Bronchial epithelial cell (primary cell): ENCODE data around the gene UBE2J2. TPM values are rescaled to one million over a fixed set of nuclear protein-coding genes. Genes with fewer than 3 reads are reported as not detected.
A peak's percentile ranks its signal among the peaks of the same experiment; 100 is the strongest.

ENCODE experiments used
- DNase-seq: peaks from one replicate; pipeline ENCODE4 v3.0.0-alpha.2; 2010; ENCODE audit warnings: low read depth
- FAIRE-seq: peaks from 2 replicates; lab custom pipeline; 2011; peaks lifted over from hg19 to GRCh38; lab: Jason Lieb, UNC
- H3K27me3 ChIP-seq: 2 replicates; pipeline ENCODE4 v1.5.1; 2011; ENCODE audit warnings: low read length; ENCODE audit not compliant: control insufficient read depth, insufficient read depth
- H3K36me3 ChIP-seq: 2 replicates; pipeline ENCODE4 v1.5.1; 2011; ENCODE audit warnings: low read length; ENCODE audit not compliant: control insufficient read depth, insufficient read depth
- H3K4me3 ChIP-seq: 2 replicates; pipeline ENCODE4 v1.5.1; 2011; ENCODE audit warnings: mild to moderate bottlenecking, low read depth, low read length, control low read depth
- total RNA-seq: library from RNA; depleted of rRNA; stranded (reverse); fragments of >200 nt; gene quantifications from 2 replicates; pipeline ENCODE4 v1.2.1, GENCODE V29; 2014
- TF ChIP-seq, protein P1 (sequence below): IDR thresholded peaks from 2 replicates; pipeline ENCODE4 v1.5.1; 2011; ENCODE audit warnings: mild to moderate bottlenecking, moderate library complexity, low read length, control low read depth, inconsistent platforms; ENCODE audit not compliant: insufficient read depth, severe bottlenecking

UBE2J2 gene
- total RNA-seq, 1 donor from 2014 or later, result 41.3 TPM

DNA sequence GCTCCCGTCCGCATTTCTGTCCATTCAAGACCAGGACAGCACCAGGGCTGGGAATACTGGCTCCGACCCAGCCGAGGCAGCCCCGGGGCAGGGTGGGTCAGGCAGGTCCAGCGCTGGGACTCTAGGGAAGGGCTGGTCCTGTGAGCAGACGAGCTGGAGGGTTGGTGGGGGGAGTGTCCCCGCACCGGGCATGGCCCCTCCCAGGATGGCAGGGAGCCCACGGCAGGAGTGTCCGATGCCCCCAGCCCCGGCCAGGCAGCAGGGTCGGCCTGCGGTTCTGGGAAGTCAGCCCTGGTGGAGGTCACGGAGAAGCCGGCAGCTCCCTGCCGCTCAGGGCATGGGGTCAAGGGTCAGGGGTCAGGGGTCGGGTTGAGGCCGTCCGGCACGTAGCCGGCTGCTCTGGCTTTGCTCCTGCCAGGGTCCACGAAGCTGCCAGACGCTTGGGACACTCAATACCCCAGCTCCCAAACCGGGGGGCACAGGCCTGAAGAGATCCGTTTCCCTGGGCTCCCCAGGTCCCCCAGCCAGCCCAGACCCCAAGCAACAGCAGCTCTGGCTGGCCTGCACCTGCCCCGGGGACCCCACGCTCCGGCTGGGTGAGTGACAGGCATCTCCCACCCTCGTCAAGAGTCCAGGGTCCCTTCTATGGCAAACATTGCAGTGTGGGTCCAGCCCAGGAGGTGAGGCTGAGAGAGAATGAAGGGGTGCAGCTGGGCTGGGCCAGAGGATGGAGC is 33.9 kb downstream of the UBE2J2 start:
- Histone ChIP-seq H3K27me3 (no peaks in the 10 kb centered on the region), H3K36me3 (no peaks in the 10 kb centered on the region), H3K4me3 (no peak overlapping the region)
- FAIRE-seq (no peak), DNase-seq (no peak)
- TF ChIP-seq, protein P1, sequence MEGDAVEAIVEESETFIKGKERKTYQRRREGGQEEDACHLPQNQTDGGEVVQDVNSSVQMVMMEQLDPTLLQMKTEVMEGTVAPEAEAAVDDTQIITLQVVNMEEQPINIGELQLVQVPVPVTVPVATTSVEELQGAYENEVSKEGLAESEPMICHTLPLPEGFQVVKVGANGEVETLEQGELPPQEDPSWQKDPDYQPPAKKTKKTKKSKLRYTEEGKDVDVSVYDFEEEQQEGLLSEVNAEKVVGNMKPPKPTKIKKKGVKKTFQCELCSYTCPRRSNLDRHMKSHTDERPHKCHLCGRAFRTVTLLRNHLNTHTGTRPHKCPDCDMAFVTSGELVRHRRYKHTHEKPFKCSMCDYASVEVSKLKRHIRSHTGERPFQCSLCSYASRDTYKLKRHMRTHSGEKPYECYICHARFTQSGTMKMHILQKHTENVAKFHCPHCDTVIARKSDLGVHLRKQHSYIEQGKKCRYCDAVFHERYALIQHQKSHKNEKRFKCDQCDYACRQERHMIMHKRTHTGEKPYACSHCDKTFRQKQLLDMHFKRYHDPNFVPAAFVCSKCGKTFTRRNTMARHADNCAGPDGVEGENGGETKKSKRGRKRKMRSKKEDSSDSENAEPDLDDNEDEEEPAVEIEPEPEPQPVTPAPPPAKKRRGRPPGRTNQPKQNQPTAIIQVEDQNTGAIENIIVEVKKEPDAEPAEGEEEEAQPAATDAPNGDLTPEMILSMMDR, result no peak

DNA sequence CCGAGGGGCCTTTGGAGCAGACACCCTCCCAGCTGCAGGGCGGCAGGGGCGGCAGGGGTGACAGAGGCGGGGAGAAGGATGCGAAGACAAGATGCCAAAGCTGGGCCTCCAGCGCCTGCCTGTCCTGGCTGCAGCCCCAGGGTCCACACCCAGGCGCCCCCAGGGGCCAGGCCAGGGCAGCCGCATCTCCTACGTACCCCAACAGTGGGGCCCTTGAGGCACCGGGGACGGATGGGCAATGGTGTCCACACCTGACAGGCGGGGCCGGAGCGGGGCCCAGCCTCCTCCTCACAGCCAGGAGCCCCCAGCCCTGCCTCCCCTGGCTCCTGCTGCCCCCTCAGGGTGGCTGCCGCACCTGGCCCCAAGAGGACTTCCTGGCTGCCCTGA is 34.4 kb downstream of the UBE2J2 start:
- H3K27me3 ChIP-seq, result no peaks in the 10 kb centered on the region
- no peak for FAIRE-seq
- no peak overlapping the region for H3K4me3 ChIP-seq
- TF ChIP-seq, protein P1, result no peak
- DNase-seq, result no peak
- H3K36me3 ChIP-seq, result peaks cover 2% of the 10 kb centered on the region

DNA sequence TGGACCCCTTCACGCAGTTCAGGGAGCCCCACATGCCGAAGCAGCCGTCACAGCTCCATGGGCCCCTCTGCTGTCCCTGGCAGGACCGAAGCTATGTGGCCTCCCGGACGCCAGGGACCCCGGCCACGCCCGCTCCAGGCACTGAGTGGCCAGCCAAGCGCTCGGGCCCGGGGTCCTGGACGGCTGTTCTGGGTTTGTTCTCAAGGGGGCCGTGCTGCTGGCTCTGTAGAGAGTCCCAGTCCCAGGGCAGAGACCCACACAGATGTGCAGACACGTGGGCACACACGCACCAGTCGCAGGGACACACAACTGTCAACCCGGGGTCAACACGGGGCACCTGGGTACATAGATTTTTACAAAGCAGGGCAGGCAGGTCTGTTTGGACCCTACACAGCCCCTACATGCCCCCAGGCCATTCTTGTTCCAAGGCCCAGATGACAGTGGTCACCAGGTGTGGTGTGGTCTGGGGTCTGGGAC is 34.9 kb downstream of the UBE2J2 start:
- Histone ChIP-seq H3K27me3 (no peaks in the 10 kb centered on the region), H3K36me3 (peaks cover 2% of the 10 kb centered on the region), H3K4me3 (no peak overlapping the region)
- TF ChIP-seq, protein P1, result no peak
- no peak for DNase-seq
- FAIRE-seq, result no peak

DNA sequence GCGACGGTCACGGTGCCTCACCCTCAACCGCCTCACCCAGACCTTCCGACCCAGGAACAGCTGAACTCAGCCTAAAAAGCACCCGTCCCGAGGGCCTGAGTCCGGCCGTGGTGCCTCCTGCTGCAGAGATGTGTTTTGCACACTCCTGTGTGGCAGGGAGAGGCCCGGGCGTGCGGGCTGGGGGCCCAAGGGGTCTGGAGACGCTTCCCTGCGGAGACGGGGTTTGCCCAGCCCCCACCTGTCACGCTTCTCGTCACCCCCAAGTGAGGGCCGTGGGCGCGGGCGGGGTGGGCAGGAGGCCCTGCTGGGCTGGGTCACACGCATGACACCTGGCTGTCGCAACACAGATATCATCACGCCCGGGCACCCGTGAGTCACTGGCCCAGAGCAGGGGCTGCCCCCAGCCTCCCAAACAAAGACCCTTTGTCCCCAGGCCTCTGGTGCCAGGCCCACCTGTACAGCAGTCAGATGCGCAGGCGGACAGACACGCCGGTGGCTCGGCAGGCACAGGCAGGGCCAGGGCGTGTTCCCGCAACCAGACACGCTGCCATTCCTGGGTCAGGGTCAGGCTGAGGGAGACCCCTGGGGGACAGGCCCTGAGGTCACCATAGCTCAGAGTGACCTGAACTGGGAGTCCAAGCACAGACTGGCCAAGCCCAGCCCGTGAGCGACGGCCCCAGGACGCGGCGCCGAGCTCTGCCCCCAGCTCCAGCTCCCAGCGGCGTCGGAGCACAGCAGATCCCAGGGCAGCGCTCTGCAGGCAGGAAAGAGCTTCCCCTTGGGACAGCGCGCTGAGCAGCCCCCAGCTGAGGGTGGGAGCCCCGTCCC is 35.6 kb downstream of the UBE2J2 start:
- FAIRE-seq, result no peak
- peak; percentile 22 for DNase-seq

DNA sequence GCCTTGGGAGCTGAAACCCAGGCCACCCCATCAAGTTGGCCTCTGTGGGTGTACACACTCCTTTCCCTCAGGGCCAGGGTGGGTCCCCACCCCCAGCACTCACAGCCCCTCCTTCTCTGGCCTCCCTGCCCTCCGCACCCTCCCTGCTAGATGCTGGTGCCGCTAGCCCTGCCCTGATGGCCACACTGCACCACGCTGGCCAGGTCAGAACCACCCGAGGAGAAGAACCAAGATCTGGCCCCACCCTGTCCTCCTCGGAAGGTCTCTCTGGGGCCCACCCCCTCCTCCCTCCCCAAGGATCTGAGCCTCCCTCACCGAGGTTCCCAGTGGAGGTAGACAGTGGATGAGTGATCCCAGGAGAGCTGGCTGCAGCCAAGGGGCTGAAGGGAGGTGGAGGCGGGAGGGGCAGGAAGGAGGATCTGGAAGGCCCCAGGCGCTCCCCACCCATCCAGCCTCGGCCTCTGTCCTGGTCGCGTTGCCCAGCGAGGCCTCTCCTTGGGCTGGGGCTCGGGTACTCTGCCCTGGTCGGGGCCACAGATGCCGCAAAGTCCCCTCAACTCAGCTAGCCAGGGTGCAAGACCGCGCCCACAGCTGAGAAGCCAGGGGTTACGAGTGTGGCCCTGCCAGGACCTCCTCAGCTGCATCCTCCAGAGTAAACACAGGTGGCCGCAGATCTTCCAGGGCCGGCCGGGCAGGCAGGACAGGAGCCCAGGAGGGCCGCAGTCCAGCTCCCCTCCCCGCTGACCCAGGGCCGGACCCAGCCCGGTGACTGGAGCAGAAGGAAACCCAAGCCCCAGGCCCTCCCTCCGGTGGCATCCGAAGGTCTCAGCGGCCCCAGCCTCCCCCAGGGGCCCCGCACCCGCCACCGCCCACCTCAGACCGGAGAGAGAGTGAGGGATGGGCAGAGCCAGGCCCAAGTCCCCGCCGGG is 36.4 kb downstream of the UBE2J2 start:
- no peak for FAIRE-seq
- DNase-seq, result no peak

More for the DNA sequence above, 35.6 kb downstream of the UBE2J2 start:
- Histone ChIP-seq H3K27me3 (no peaks in the 10 kb centered on the region), H3K36me3 (peaks cover 2% of the 10 kb centered on the region), H3K4me3 (no peak overlapping the region)
- TF ChIP-seq, protein P1, result no peak

More for the DNA sequence above, 36.4 kb downstream of the UBE2J2 start:
- Histone ChIP-seq H3K36me3 (peaks cover 2% of the 10 kb centered on the region), H3K4me3 (no peak overlapping the region), H3K27me3 (no peaks in the 10 kb centered on the region)
- TF ChIP-seq, protein P1, result no peak
